ENCODE measurements around the gene P2RX5. TPM values are rescaled to one million over a fixed set of nuclear protein-coding genes. Genes with fewer than 3 reads are reported as not detected.

P2RX5 gene
- total RNA-seq, 4 donors from 2014 or later: 0.49 to 0.56 TPM; not detected in 2

- no peak for DNase-seq (ENCODE audit: low spot score in 2 of 2)
- no peaks in the 10 kb centered on the region for H3K9me3 ChIP-seq
- H3K27me3 ChIP-seq: no peaks in the 10 kb centered on the region
- peak overlapping the region; percentile 85 for H3K27ac ChIP-seq
- TF ChIP-seq EP300 (IDR thresholded peaks at IDR 0.05): no peak
- no peak for TF ChIP-seq POLR2A (IDR thresholded peaks at IDR 0.05)
- no peak for TF ChIP-seq POLR2AphosphoS5 (IDR thresholded peaks at IDR 0.05)
- TF ChIP-seq CTCF (IDR thresholded peaks at IDR 0.05): no peak
- peaks cover 33% of the 10 kb centered on the region for H3K4me1 ChIP-seq
- peaks cover 44% of the 10 kb centered on the region for H3K36me3 ChIP-seq
- H3K4me3 ChIP-seq: no peak overlapping the region
- 43% methylated on average over 14 of the region's 22 CpGs for WGBS
Measured at GRCh38 chr17:3658784-3659449, 37.0 kb downstream of the P2RX5 start.

GRCh38 chr17:3657874-3658783, 37.8 kb downstream of the P2RX5 start:
- no peak for TF ChIP-seq POLR2AphosphoS5 (IDR thresholded peaks at IDR 0.05)
- no peak for TF ChIP-seq CTCF (IDR thresholded peaks at IDR 0.05)
- no peak for TF ChIP-seq EP300 (IDR thresholded peaks at IDR 0.05)
- no peak for TF ChIP-seq POLR2A (IDR thresholded peaks at IDR 0.05)
- Histone ChIP-seq H3K27me3 (no peaks in the 10 kb centered on the region), H3K4me1 (peaks cover 33% of the 10 kb centered on the region), H3K27ac (peak overlapping the region; percentile 85), H3K9me3 (no peaks in the 10 kb centered on the region), H3K4me3 (no peak overlapping the region), H3K36me3 (peaks cover 37% of the 10 kb centered on the region)
- 81% methylated on average over 23 of the region's 42 CpGs for WGBS
- no peak for DNase-seq (ENCODE audit: low spot score in 2 of 2)

GRCh38 chr17:3657588-3657869, 38.4 kb downstream of the P2RX5 start:
- TF ChIP-seq EP300 (IDR thresholded peaks at IDR 0.05) (no peak), POLR2AphosphoS5 (IDR thresholded peaks at IDR 0.05) (no peak), POLR2A (IDR thresholded peaks at IDR 0.05) (no peak), CTCF (IDR thresholded peaks at IDR 0.05) (no peak)
- WGBS: 74% methylated on average over 6 of the region's 7 CpGs
- no peaks in the 10 kb centered on the region for H3K27me3 ChIP-seq
- no peak overlapping the region for H3K27ac ChIP-seq
- no peak for DNase-seq (ENCODE audit: low spot score in 2 of 2)
- peaks cover 31% of the 10 kb centered on the region for H3K36me3 ChIP-seq
- H3K4me3 ChIP-seq: no peak overlapping the region
- peaks cover 33% of the 10 kb centered on the region for H3K4me1 ChIP-seq
- no peaks in the 10 kb centered on the region for H3K9me3 ChIP-seq

GRCh38 chr17:3656755-3657587, 39.0 kb downstream of the P2RX5 start:
- no peak overlapping the region for H3K27ac ChIP-seq
- 81% methylated on average over 16 of the region's 16 CpGs for WGBS
- peaks cover 25% of the 10 kb centered on the region for H3K36me3 ChIP-seq
- no peak for DNase-seq (ENCODE audit: low spot score in 2 of 2)
- H3K27me3 ChIP-seq: no peaks in the 10 kb centered on the region
- H3K9me3 ChIP-seq: no peaks in the 10 kb centered on the region
- TF ChIP-seq POLR2AphosphoS5 (IDR thresholded peaks at IDR 0.05): no peak
- no peak for TF ChIP-seq CTCF (IDR thresholded peaks at IDR 0.05)
- TF ChIP-seq EP300 (IDR thresholded peaks at IDR 0.05): no peak
- no peak for TF ChIP-seq POLR2A (IDR thresholded peaks at IDR 0.05)
- H3K4me3 ChIP-seq: no peak overlapping the region
- peaks cover 33% of the 10 kb centered on the region for H3K4me1 ChIP-seq

Data from suprapubic skin (tissue), 4 donors.